Fibroblast of lung (primary cell): ENCODE data around the gene HDAC2. TPM values are rescaled to one million over a fixed set of nuclear protein-coding genes. Genes with fewer than 3 reads are reported as not detected.

Experiments used
- DNase-seq, 2 donors: peaks; one replicate each; pipeline versions ENCODE4 v3.0.0 to v3.0.0-alpha.2; 2010; ENCODE audit warnings: low read depth in 2 of 2
- H2AFZ ChIP-seq: 2 replicates; pipeline ENCODE4 v1.5.1; 2012; ENCODE audit warnings: low read length, control low read depth, inconsistent platforms
- H3K27ac ChIP-seq: 2 replicates; pipeline ENCODE4 v1.5.1; 2011; ENCODE audit warnings: low read length, control low read depth; ENCODE audit not compliant: insufficient read depth
- H3K27me3 ChIP-seq: 2 replicates; pipeline ENCODE4 v1.5.1; 2011; ENCODE audit warnings: mild to moderate bottlenecking, low read length; ENCODE audit not compliant: control insufficient read depth, insufficient read depth
- H3K36me3 ChIP-seq: 2 replicates; pipeline ENCODE4 v1.5.1; 2011; ENCODE audit warnings: low read length; ENCODE audit not compliant: control insufficient read depth, insufficient read depth
- H3K4me1 ChIP-seq: 2 replicates; pipeline ENCODE4 v1.5.1; 2011; ENCODE audit warnings: low read length; ENCODE audit not compliant: control insufficient read depth, insufficient read depth; ENCODE audit errors: extremely low read depth
- H3K4me2 ChIP-seq: 2 replicates; pipeline ENCODE4 v1.5.1; 2011; ENCODE audit warnings: low read length, control low read depth; ENCODE audit not compliant: insufficient read depth; ENCODE audit errors: extremely low read depth
- H3K4me3 ChIP-seq, 4 experiments: fragments of 200-600 bp in 1 of 4; sonication (generic) in 1 of 4; replicated peaks in 1 of 4; 2 replicates each; pipeline ENCODE4 v1.5.1; 2011 to 2016; ENCODE audit warnings: low read length in 4 of 4, low read depth in 3 of 4, mild to moderate bottlenecking in 3 of 4, control low read depth in 2 of 4, inconsistent platforms in 1 of 4, mixed read lengths in 1 of 4; ENCODE audit not compliant: insufficient read depth in 1 of 4; ENCODE audit errors: control extremely low read depth in 1 of 4
- H3K79me2 ChIP-seq: 2 replicates; pipeline ENCODE4 v1.5.1; 2012; ENCODE audit warnings: mild to moderate bottlenecking, low read length, inconsistent platforms; ENCODE audit not compliant: control insufficient read depth, insufficient read depth
- H3K9ac ChIP-seq: 2 replicates; pipeline ENCODE4 v1.5.1; 2011; ENCODE audit warnings: mild to moderate bottlenecking, low read length, control low read depth; ENCODE audit not compliant: insufficient read depth
- H3K9me3 ChIP-seq: 2 replicates; pipeline ENCODE4 v1.5.1; 2012; ENCODE audit warnings: low read depth, low read length; ENCODE audit not compliant: control insufficient read depth, insufficient read depth
- H4K20me1 ChIP-seq: 2 replicates; pipeline ENCODE4 v1.5.1; 2011; ENCODE audit warnings: low read length; ENCODE audit not compliant: control insufficient read depth, insufficient read depth; ENCODE audit errors: extremely low read depth
- CTCF ChIP-seq, 2 donors: IDR thresholded peaks in 1 of 2; conservative IDR thresholded peaks in 1 of 2; 1 replicate in 1 of 2; 2 replicates in 1 of 2; pipeline ENCODE4 v1.5.1; 2011 to 2012; ENCODE audit warnings: low read length in 2 of 2, control low read depth in 1 of 2, inconsistent platforms in 1 of 2, low read depth in 1 of 2, mild to moderate bottlenecking in 1 of 2
- EZH2 ChIP-seq: IDR thresholded peaks from 2 replicates; pipeline ENCODE4 v1.5.1; 2012; ENCODE audit warnings: low read length, control low read depth, mild to moderate bottlenecking; ENCODE audit errors: missing control alignments
- polyA plus RNA-seq, 2 donors: library from polyadenylated mRNA; depleted of rRNA in 1 of 2; stranded (reverse) in 1 of 2; unstranded in 1 of 2; fragments of >200 nt; gene quantifications; 2 replicates each; pipeline ENCODE4 v1.2.1, GENCODE V29; 2011 to 2012; ENCODE audit warnings: missing spikeins in 1 of 2
- total RNA-seq: library from RNA; depleted of rRNA; stranded (reverse); fragments of >200 nt; gene quantifications from 2 replicates; pipeline ENCODE4 v1.2.1, GENCODE V29; 2014

Gene HDAC2
- total and polyA plus RNA-seq, 2 donors (not counting 1 experiment from before 2014, with no cell fraction given): 64.9 to 155 TPM

GRCh38 chr6:114010540-114010939 is 39.6 kb upstream of the HDAC2 start:
- H3K36me3 ChIP-seq: no peaks in the 10 kb centered on the region
- H3K4me3 ChIP-seq: no peak overlapping the region
- no peak for DNase-seq
- no peak overlapping the region for H3K27ac ChIP-seq
- H3K4me1 ChIP-seq: no peaks in the 10 kb centered on the region
- no peak overlapping the region for H3K4me2 ChIP-seq
- TF ChIP-seq EZH2 (no peak), CTCF (conservative IDR thresholded peaks at IDR 0.05 in 1 of 2, IDR thresholded peaks at IDR 0.05 in 1 of 2; ENCODE audit: low read depth in 1 of 2, low read length in 2 of 2) (no peak)
- no peak overlapping the region for H2AFZ ChIP-seq
- no peaks in the 10 kb centered on the region for H3K79me2 ChIP-seq
- no peaks in the 10 kb centered on the region for H3K27me3 ChIP-seq
- H3K9me3 ChIP-seq: no peaks in the 10 kb centered on the region
- no peaks in the 10 kb centered on the region for H4K20me1 ChIP-seq
- H3K9ac ChIP-seq: no peak overlapping the region

- no peak overlapping the region for H2AFZ ChIP-seq
- H3K9me3 ChIP-seq: no peaks in the 10 kb centered on the region
- H3K27me3 ChIP-seq: no peaks in the 10 kb centered on the region
- H3K4me1 ChIP-seq: no peaks in the 10 kb centered on the region
- H4K20me1 ChIP-seq: no peaks in the 10 kb centered on the region
- TF ChIP-seq CTCF (conservative IDR thresholded peaks at IDR 0.05 in 1 of 2, IDR thresholded peaks at IDR 0.05 in 1 of 2; ENCODE audit: low read depth in 1 of 2, low read length in 2 of 2): no peak
- TF ChIP-seq EZH2: no peak
- no peak for DNase-seq
- H3K36me3 ChIP-seq: no peaks in the 10 kb centered on the region
- H3K9ac ChIP-seq: no peak overlapping the region
- no peaks in the 10 kb centered on the region for H3K79me2 ChIP-seq
- H3K4me2 ChIP-seq: no peak overlapping the region
- no peak overlapping the region for H3K27ac ChIP-seq
- no peak overlapping the region for H3K4me3 ChIP-seq
These were observed 38.2 kb upstream of the HDAC2 start for GRCh38 chr6:114009192-114009591.

GRCh38 chr6:114008331-114008730 is 37.4 kb upstream of the HDAC2 start:
- no peak overlapping the region for H2AFZ ChIP-seq
- H3K79me2 ChIP-seq: no peaks in the 10 kb centered on the region
- no peak for DNase-seq
- peak overlapping the region in 2 of 4 experiments; percentile 6 to 16 for H3K4me3 ChIP-seq
- TF ChIP-seq EZH2 (no peak), CTCF (conservative IDR thresholded peaks at IDR 0.05 in 1 of 2, IDR thresholded peaks at IDR 0.05 in 1 of 2; ENCODE audit: low read depth in 1 of 2, low read length in 2 of 2) (no peak)
- H3K27ac ChIP-seq: no peak overlapping the region
- no peaks in the 10 kb centered on the region for H3K4me1 ChIP-seq
- no peaks in the 10 kb centered on the region for H3K9me3 ChIP-seq
- no peaks in the 10 kb centered on the region for H3K27me3 ChIP-seq
- H4K20me1 ChIP-seq: no peaks in the 10 kb centered on the region
- no peaks in the 10 kb centered on the region for H3K36me3 ChIP-seq
- H3K4me2 ChIP-seq: peak overlapping the region; percentile 5
- no peak overlapping the region for H3K9ac ChIP-seq
